HepG2 (cell line): ENCODE results near the gene MTA2. TPM values are rescaled to one million over a fixed set of nuclear protein-coding genes. Genes with fewer than 3 reads are reported as not detected.

Source experiments
- ATF1 ChIP-seq: IDR thresholded peaks from 2 replicates; pipeline ENCODE4 v1.6.1; 2016; ENCODE audit warnings: mild to moderate bottlenecking, control low read depth
- BHLHE40 ChIP-seq: IDR thresholded peaks from 2 replicates; pipeline ENCODE4 v1.6.1; 2011; ENCODE audit warnings: low read length, improper control_type of control experiment
- EP300 ChIP-seq, 3 experiments: sonication (generic) in 1 of 3; formaldehyde crosslinking in 1 of 3; IDR thresholded peaks; 2 replicates each; pipeline versions ENCODE4 v1.5.1 to v1.6.1; 2011 to 2020; ENCODE audit warnings: low read depth in 2 of 3, low read length in 2 of 3, borderline replicate concordance in 1 of 3, improper control_type of control experiment in 1 of 3, mild to moderate bottlenecking in 1 of 3, missing genetic modification reagents in 1 of 3, moderate library complexity in 1 of 3
- GATA4 ChIP-seq: sonication (generic); IDR thresholded peaks from 2 replicates; pipeline ENCODE4 v1.6.1; 2016; ENCODE audit warnings: antibody characterized with exemption, low read depth, borderline replicate concordance
- HDAC2 ChIP-seq: sonication (generic); formaldehyde crosslinking; IDR thresholded peaks from 2 replicates; pipeline ENCODE4 v1.4.0; 2020; ENCODE audit warnings: missing genetic modification reagents
- REPIN1 ChIP-seq: sonication (generic); formaldehyde crosslinking; IDR thresholded peaks from 2 replicates; pipeline ENCODE4 v1.8.0; 2022; ENCODE audit warnings: missing genetic modification reagents, low read depth, mild to moderate bottlenecking, borderline replicate concordance
- TBX2 ChIP-seq: sonication (generic); formaldehyde crosslinking; IDR thresholded peaks from 2 replicates; pipeline ENCODE4 v1.5.0; 2020; ENCODE audit warnings: missing genetic modification reagents, mild to moderate bottlenecking, borderline replicate concordance
- ZBTB7A ChIP-seq: sonication (generic); formaldehyde crosslinking; IDR thresholded peaks from 2 replicates; pipeline ENCODE4 v1.8.0; 2022; ENCODE audit warnings: mild to moderate bottlenecking, missing genetic modification reagents
- ZEB1 ChIP-seq: IDR thresholded peaks from 2 replicates; pipeline ENCODE4 v1.6.1; 2012; ENCODE audit warnings: mild to moderate bottlenecking, low read depth, inconsistent platforms; ENCODE audit not compliant: insufficient replicate concordance
- ZNF207 ChIP-seq: fragments of 450-650 bp; IDR thresholded peaks from 2 replicates; pipeline ENCODE4 v1.6.1; 2016; ENCODE audit warnings: antibody characterized with exemption, borderline replicate concordance
- ZNF282 ChIP-seq: fragments of 450-650 bp; IDR thresholded peaks from 2 replicates; pipeline ENCODE4 v1.6.1; 2018; ENCODE audit not compliant: partially characterized antibody
- ZNF703 ChIP-seq: sonication (generic); formaldehyde crosslinking; IDR thresholded peaks from 2 replicates; pipeline ENCODE4 v1.5.1; 2020; ENCODE audit warnings: missing genetic modification reagents, mild to moderate bottlenecking, moderate library complexity, borderline replicate concordance
- ZNF737 ChIP-seq: sonication (generic); formaldehyde crosslinking; IDR thresholded peaks from 2 replicates; pipeline ENCODE4 v1.5.0; 2020; ENCODE audit warnings: missing genetic modification reagents, mild to moderate bottlenecking, borderline replicate concordance
- ZNF746 ChIP-seq: sonication (generic); formaldehyde crosslinking; IDR thresholded peaks from 2 replicates; pipeline ENCODE4 v1.8.0; 2022; ENCODE audit warnings: mild to moderate bottlenecking, missing genetic modification reagents
- ZNF775 ChIP-seq: sonication (generic); formaldehyde crosslinking; IDR thresholded peaks from 2 replicates; pipeline ENCODE4 v1.4.0; 2020; ENCODE audit warnings: missing genetic modification reagents, mild to moderate bottlenecking, moderate library complexity, borderline replicate concordance
- ZNF792 ChIP-seq: IDR thresholded peaks from 2 replicates; pipeline ENCODE4 v1.6.1; 2016
- ZSCAN20 ChIP-seq: sonication (generic); formaldehyde crosslinking; IDR thresholded peaks from 2 replicates; pipeline ENCODE4 v1.4.0; 2020; ENCODE audit warnings: missing genetic modification reagents, mild to moderate bottlenecking, borderline replicate concordance
- polyA plus RNA-seq, 8 experiments: library from polyadenylated mRNA; depleted of rRNA in 3 of 8; stranded (reverse) in 7 of 8; unstranded in 1 of 8; fragments of >200 nt; fragmentation: Illumina TruSeq in 4 of 8; extraction: Trizol in 4 of 8; gene quantifications; 2 replicates each; pipeline versions ENCODE4 v1.2.1 to v1.2.3, GENCODE V29; 2011 to 2016; ENCODE audit warnings: low read depth in 4 of 8, missing spikeins in 1 of 8, mixed read lengths in 1 of 8; ENCODE audit not compliant: insufficient read depth in 1 of 8
- total RNA-seq, 5 experiments: library from RNA; depleted of rRNA; stranded (reverse); fragments of >200 nt; fragmentation: Illumina TruSeq; extraction: Trizol; gene quantifications; 2 replicates each; pipeline ENCODE4 v1.2.3, GENCODE V29; 2016; ENCODE audit warnings: low read depth in 1 of 5
- TF ChIP-seq, protein P1 (sequence below): sonication (generic); formaldehyde crosslinking; IDR thresholded peaks from 2 replicates; pipeline ENCODE4 v1.5.1; 2020; ENCODE audit warnings: missing genetic modification reagents, mild to moderate bottlenecking, borderline replicate concordance
- TF ChIP-seq, protein P2 (sequence below): sonication (generic); formaldehyde crosslinking; IDR thresholded peaks from 2 replicates; pipeline ENCODE4 v1.5.0; 2020; ENCODE audit warnings: mild to moderate bottlenecking, missing genetic modification reagents
- TF ChIP-seq, protein P3 (sequence below): sonication (generic); formaldehyde crosslinking; IDR thresholded peaks from 2 replicates; pipeline ENCODE4 v1.4.0; 2020; ENCODE audit warnings: missing genetic modification reagents, borderline replicate concordance

The MTA2 gene
- total and polyA plus RNA-seq, 2 of the 13 experiments (the other 11 are each of a cell fraction or from before 2014, with no cell fraction given): 14.0 to 70.0 TPM

DNA sequence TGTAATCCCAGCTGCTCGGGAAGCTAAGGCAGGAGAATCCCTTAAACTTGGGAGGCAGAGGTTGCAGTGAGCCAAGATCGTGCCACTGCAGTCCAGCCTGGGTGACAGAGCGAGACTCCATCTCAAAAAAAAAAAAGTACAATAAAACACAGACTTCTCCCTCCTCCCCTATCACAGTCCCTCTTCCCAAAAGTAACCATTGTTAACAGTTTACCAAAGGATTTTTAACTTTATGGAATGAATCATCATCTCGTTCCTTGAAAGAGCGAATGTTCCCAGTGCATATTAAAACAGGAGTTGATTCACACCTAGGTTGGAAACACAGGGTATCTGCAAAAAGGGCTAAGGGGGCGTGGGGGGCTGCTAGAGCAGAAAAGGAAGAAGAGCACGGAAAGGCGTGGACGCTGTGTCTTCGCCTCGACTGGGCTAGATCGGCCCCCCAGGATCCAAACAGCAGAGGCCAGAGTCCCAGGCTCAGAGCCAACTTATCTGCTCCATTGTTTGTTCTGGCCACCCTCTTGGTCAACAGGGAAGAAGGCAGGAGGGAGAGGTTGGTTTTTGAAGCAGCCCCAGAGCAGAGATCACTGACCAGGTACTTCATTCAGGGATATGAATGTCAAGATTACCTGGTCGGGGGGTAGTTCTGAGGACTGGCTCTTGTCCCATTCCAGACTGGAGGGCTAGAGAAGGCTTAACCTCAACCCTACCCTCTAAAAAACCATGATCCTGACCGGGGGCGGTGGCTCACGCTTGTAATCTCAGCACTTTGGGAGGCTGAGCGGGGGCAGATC, 52.9 kb downstream of the MTA2 start (continued):
- TF ChIP-seq, protein P1, sequence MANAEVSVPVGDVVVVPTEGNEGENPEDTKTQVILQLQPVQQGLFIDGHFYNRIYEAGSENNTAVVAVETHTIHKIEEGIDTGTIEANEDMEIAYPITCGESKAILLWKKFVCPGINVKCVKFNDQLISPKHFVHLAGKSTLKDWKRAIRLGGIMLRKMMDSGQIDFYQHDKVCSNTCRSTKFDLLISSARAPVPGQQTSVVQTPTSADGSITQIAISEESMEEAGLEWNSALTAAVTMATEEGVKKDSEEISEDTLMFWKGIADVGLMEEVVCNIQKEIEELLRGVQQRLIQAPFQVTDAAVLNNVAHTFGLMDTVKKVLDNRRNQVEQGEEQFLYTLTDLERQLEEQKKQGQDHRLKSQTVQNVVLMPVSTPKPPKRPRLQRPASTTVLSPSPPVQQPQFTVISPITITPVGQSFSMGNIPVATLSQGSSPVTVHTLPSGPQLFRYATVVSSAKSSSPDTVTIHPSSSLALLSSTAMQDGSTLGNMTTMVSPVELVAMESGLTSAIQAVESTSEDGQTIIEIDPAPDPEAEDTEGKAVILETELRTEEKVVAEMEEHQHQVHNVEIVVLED (CRISPR knock-in tag): no peak
- TF ChIP-seq ZNF282 (no peak), BHLHE40 (no peak), REPIN1 (CRISPR knock-in tag) (0 out of 2 replicates have a peak, but pooled peaks have one; percentile 46), ZNF775 (CRISPR knock-in tag) (no peak), HDAC2 (CRISPR knock-in tag) (peak; percentile 89), ZBTB7A (CRISPR knock-in tag) (peak; percentile 77; the same call in 1 of the 2 replicates), ZNF703 (CRISPR knock-in tag) (no peak), EP300 (IDR thresholded peaks at IDR 0.05; ENCODE audit: low read depth in 2 of 2, low read length in 2 of 2) (peak in 1 of 2 experiments; percentile 72; a peak in 2 of 4 replicates), EP300 (CRISPR knock-in tag; IDR thresholded peaks at IDR 0.05; ENCODE audit: borderline replicate concordance) (no peak; the same call in 1 of the 2 replicates), ZNF737 (no peak), ZEB1 (peak; percentile 83), ZSCAN20 (CRISPR knock-in tag) (no peak), TBX2 (peak; percentile 36; the same call in 1 of the 2 replicates), ZNF207 (no peak), GATA4 (peak; percentile 61; the same call in 1 of the 2 replicates), ZNF746 (CRISPR knock-in tag) (peak; percentile 89; the same call in 1 of the 2 replicates), ATF1 (no peak), ZNF792 (CRISPR knock-in tag) (peak; percentile 44; the same call in 1 of the 2 replicates)
- TF ChIP-seq, protein P2, sequence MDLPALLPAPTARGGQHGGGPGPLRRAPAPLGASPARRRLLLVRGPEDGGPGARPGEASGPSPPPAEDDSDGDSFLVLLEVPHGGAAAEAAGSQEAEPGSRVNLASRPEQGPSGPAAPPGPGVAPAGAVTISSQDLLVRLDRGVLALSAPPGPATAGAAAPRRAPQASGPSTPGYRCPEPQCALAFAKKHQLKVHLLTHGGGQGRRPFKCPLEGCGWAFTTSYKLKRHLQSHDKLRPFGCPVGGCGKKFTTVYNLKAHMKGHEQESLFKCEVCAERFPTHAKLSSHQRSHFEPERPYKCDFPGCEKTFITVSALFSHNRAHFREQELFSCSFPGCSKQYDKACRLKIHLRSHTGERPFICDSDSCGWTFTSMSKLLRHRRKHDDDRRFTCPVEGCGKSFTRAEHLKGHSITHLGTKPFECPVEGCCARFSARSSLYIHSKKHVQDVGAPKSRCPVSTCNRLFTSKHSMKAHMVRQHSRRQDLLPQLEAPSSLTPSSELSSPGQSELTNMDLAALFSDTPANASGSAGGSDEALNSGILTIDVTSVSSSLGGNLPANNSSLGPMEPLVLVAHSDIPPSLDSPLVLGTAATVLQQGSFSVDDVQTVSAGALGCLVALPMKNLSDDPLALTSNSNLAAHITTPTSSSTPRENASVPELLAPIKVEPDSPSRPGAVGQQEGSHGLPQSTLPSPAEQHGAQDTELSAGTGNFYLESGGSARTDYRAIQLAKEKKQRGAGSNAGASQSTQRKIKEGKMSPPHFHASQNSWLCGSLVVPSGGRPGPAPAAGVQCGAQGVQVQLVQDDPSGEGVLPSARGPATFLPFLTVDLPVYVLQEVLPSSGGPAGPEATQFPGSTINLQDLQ (CRISPR knock-in tag): no peak
- TF ChIP-seq, protein P3, sequence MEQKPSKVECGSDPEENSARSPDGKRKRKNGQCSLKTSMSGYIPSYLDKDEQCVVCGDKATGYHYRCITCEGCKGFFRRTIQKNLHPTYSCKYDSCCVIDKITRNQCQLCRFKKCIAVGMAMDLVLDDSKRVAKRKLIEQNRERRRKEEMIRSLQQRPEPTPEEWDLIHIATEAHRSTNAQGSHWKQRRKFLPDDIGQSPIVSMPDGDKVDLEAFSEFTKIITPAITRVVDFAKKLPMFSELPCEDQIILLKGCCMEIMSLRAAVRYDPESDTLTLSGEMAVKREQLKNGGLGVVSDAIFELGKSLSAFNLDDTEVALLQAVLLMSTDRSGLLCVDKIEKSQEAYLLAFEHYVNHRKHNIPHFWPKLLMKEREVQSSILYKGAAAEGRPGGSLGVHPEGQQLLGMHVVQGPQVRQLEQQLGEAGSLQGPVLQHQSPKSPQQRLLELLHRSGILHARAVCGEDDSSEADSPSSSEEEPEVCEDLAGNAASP (CRISPR knock-in tag): peak; percentile 12; the same call in 1 of the 2 replicates
